Activated CD8-positive, alpha-beta memory T cell treated with anti-CD3 and anti-CD28 coated beads, Interleukin-2, amount 50 U/mL, for 4 hours (primary cell): Measurements from ENCODE around the gene LMOD1.

Experiments
- DNase-seq: peaks from one replicate; pipeline ENCODE4 v3.0.0-alpha.2; 2020

LMOD1 gene

DNA sequence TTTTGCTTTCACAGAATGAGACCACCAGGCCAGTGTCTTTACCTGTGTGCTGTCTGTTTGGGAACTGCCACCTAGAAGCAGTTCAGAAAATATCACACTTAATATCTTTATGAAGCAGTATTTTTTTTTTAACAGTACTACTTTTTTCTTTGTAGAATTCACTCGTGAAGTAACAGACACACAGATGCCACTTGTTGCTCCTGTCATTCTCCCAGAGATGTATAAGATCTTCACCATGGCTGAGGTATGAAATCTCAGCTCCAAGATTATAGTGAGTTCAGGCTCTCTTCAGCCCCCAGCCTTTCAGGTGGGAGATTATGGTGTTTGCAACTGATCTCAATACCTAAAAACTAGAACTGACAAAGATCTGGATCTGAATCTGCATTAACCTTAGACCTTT is 94.4 kb downstream of the LMOD1 start:
- DNase-seq: no peak

DNA sequence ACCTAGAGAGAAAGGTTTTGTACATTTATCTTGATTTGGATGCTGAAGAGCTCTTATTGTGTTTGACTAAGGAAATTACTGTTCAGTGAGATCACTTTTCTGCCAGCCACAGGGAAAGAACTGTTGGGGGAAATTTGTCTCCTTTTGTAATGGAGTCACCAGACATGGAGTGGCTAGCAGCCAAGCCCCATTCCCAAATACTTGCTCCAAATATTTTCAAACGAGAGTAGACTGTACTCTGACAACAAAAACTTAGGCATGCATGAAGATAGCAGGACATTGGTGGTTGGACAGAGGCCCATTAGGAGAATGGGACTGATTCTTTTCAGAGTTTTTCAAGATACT is 96.3 kb downstream of the LMOD1 start:
- no peak for DNase-seq

DNA sequence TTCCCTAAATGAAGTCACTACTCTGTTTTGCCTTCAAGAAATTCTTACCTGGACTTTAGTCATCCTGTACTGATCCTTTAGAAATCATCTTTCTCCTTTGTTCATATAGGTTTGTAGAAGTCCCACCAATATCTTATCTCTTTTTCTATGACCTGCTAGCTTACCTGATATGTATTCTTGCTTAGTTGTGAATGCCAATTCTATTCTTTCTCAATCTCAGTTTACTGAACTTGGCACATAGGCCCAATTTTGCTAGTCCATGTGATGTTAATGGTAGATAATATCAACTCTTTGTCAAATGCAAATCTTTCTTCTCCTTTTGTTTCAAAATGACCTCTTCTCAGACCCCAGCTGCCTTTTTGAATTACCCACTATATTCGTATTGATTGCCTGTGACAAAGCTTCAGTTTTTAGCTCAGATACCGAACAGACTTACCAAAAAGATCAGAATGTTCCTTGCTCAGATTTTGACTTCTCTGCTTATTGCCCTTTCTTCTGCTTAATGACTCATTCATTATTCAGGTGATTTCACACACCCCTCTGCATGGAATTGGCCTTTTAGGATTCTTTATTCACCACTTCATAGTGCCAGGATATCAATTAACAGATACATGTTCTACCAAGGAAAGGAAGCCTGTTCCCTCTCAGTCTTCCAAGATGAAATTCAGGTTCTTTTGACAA is 96.8 kb downstream of the LMOD1 start:
- DNase-seq: no peak

GRCh38 chr1:201848230-201848629 is 98.1 kb downstream of the LMOD1 start:
- DNase-seq: no peak

- no peak for DNase-seq
These were observed 99.2 kb downstream of the LMOD1 start for GRCh38 chr1:201847150-201847549.
